HG03342 (cell line): ENCODE measurements around the gene CARD8.
A peak's percentile ranks its signal among the peaks of the same experiment; 100 is the strongest.

Source experiments
- ATAC-seq: cut with Tn5 transposase; IDR thresholded peaks from one replicate; pipeline ENCODE4 v1.9.1; 2021; ENCODE audit warnings: mild to moderate bottlenecking, moderate library complexity; ENCODE audit not compliant: unreplicated experiment

CARD8 gene

GRCh38 chr19:48174445-48175030 is 81.2 kb downstream of the CARD8 start:
- ATAC-seq = no peak

GRCh38 chr19:48171710-48172109 is 84.0 kb downstream of the CARD8 start:
- no peak for ATAC-seq

- ATAC-seq = no peak
Observed at GRCh38 chr19:48170817-48171347, 84.8 kb downstream of the CARD8 start.

- peak; percentile 80 for ATAC-seq
Observed at GRCh38 chr19:48169939-48170803, 85.5 kb downstream of the CARD8 start, which contains the start of the genes LIG1 and ZSWIM9. LIG1 (minus strand) TSS chr19:48170344; CDS start chr19:48165566, 4,778 bp downstream. ZSWIM9 (plus strand) TSS chr19:48170680; CDS start chr19:48171803, 1,123 bp downstream.

GRCh38 chr19:48169578-48169938 is 86.2 kb downstream of the CARD8 start:
- ATAC-seq = peak; percentile 11

GRCh38 chr19:48168689-48169088 is 87.0 kb downstream of the CARD8 start:
- ATAC-seq = no peak

GRCh38 chr19:48158210-48158790 is 97.4 kb downstream of the CARD8 start:
- no peak for ATAC-seq
